ENCODE measurements around the gene APOH.

APOH gene

DNA sequence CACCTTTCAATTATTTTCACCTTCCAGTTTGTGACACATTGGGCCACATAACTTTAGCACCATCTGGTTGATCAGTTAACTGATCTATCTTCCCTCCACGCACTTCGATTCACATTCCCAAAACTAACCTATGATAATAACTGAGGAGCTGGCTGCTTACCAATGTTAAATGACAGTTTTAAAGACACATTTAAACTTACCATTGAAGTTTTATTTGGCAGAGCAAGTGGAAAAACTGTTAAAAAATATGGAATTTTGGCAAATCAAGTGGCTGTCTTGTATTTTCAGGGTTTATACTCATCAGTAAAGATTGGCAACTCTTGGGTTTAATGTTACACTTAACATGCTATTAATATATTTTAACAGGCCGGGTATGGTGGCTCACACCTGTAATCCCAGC lies 5.4 kb upstream of the APOH start:
- no peak for DNase-seq (ENCODE audit: low spot score)

DNA sequence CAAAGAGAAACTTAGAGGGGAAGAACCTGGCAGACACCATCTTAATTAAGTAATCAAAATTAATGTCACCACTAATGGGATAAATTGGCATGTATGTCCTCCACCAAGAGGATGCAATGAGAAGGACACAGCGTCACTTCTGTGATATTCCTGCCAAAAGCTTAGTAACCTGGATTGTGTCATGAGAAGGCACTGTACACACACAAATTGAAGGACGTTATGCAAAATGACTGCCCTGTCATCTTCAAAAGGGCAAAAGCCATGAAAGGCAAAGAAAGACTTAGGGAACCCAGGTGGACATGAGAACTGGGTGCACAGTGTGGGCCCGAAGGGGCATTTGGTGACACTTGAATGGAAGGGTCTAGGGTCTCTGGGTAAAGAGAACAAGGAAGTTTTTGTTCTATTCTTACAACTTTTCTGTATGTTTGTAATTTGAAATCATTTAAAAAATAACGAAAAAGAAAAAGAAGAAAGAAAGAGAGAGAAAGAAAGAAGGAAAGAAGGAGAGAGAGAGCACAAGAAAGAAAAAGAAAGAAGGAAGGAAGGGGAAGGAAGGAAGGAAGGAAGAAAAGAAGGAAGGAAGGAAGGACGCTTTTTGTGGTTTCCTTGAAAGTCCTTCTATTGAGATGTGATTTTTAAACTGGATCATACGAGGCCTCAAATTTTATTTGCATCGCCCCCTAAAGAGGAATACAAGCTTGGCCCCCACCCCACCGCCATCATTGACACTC lies 4.0 kb upstream of the APOH start:
- DNase-seq (ENCODE audit: low spot score), result no peak

DNA sequence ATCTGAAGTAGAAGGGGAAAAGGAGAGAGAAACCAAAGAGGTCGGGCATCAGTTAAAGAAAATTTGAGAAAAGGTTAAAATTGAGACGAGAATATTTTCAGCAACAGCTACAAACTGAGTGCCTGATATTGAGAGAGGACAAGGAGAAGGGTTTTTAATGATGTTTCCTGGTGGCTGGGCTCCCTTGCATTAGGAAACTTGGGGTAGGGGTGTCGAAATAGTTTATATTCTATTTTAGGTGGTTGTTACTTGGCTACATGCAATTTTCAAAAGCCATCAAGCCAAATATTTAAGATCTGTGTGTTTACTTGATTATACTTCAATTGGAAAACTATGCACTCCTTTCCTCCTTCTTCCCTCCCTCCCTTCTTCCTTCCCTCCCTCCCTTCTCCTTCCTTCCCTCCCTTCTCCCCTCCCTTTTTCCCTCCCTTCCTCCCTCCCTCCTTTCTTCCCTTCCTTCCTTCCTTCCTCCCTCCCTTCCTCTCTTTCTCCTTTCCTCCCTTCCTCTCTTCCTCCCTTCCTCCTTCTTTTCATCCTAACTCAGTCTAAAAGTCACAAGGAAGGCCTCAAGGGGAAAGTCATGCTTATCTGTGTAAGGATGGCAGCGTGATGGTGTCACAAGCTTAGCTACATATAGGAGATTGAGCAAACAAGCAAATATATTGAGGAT lies 1.8 kb upstream of the APOH start:
- no peak for DNase-seq (ENCODE audit: low spot score)

DNA sequence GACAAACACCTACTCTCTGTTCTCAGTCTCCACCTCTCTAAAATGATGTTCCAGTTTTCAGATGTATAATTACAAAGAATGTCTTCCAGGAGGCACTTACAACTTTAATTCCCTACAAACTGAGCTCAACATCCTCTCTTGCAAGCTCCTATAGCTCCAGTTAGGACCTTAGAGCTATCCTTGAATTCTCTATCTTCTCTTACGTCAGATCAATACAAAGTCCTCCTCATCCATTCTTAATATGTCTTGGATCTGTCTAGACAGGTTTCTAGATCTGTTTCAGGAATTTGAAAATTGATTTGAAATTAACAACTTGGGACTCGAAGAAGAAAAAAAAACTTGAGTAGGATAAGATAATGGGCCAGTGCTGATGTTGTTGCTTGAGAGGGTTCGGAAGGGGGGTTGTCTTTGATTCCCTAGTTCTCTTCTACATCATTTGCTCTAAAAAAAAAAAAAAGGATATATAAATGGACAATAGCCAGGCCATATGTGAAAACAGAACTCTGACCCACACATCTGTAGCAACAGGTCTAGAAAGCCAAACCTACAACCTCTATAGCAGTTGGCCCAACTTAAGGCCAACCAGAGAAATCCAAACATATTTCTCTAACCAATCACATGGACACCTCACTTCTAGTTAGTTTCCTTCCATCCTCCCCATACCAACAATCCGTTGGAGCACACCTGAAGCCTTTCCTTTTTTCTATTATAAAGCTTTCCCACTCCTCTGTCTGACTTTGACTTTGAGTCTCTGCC lies 746 bp upstream of the APOH start:
- no peak for DNase-seq (ENCODE audit: low spot score)

DNA sequence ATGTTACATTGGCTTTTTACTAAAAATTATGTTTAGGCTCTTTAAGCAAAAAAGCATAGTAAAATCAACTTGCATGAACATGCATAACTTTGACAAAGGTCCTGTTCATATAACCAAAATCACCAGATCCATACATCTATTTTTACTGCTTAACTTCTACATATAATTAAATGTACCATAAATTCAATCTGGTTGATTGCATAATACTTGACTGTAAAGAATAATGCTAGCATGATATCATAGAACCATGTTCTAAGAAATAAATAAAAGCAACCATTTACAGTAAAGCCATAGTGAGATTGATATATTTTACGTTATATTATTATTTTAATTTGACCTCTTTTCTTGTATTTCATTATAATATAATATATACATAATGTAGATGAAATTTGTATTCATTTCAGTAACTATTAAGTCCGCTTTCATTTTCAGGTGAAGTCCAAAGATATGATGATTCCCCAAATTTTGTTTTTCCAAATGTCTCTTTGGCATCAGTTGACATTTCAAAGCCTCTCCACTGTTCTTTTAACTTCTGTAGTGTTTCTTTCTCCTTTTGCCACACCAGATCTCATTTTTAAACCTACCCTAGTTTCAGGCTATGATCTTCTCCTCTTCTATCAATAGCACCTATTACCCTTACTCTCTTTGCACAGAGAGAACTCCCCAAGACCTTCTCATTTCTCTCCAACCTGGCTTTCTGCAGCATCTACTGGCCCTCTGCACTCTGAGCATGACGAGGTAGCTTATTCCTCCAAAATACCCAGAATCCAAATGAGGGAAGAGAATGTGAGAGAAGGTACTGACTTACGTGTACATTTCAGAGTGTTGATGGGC lies 1.8 kb downstream of the APOH start:
- no peak for DNase-seq (ENCODE audit: low spot score)

DNA sequence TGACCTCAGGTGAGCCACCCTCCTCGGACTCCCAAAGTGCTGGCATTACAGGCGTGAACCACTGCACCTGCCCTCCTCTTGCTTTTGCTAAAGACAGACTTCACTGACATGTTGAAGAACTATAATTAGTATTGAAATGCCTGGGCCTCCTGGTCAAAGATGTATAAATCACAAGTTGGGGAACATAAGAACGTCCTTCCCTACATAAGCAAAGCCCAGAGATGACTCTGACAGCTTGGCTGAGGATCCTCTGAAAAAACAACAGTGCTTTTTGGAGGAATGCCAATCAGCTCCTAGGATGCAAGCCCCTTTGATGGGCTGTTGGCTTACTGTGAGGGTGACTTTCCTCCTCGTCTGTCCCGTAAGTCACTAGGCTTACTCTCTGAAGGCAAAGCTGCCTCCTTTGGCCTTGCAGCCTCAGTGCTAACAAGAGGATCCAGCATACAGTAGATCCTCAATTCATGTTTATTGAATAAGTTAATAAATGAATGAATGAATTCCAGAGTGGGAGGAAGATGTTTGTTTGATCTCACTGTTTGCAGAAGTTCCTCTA lies 6.3 kb downstream of the APOH start:
- no peak for DNase-seq (ENCODE audit: low spot score)

DNA sequence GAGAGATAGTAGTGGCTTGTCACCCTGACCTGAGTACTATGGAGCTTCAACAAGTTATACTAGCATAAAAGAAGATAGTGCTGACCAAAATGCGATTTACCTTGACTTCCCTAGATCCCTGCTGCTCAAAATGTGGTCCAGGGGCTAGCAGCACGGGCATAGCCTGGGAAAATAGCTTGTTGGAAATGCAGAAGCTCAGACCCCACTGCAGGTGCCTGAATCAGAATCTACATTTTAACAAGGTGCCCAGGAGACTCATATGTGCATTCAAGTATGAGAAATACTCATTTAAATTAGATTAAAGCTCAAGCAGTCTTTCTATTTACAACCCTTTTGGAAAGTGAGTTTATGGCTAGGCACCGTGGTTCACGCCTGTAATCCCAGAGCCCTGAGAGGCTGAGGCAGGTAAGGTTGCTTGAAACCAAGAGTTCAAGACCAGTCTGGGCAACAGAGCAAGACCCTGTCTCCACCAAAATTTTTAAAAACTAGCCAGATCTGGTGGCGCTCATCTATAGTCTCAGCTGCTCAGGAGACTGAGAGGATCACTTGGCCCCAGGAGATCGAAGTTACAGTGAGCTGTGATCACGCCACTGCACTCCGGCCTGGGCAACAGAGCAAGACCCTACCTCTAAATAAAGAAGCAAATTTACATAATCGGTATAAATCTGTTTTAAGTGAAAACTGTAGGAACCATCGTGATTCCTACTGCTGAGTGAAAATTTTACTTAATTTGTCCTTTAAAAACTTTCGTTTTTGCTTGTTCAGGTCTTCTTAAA lies 7.3 kb downstream of the APOH start:
- no peak for DNase-seq (ENCODE audit: low spot score)

DNA sequence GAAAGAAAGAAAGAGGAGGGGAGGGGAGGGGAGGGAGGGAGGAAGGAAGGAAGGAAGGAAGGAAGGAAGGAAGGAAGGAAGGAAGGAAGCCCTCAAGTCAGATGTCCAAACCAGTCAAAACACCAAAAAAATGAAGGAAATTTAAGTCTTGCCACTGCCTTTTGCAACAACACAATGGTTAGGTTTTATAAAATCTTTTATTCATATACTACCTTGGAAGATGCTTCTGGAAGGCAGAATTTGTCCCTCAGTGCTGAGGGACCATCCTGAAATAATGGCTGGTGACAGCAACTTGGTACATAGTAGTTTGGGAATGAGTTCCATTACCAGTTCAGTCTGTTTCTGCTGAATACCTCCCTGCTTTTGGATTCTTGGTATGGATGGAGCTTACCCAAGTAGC lies 7.9 kb downstream of the APOH start:
- no peak for DNase-seq (ENCODE audit: low spot score)

DNA sequence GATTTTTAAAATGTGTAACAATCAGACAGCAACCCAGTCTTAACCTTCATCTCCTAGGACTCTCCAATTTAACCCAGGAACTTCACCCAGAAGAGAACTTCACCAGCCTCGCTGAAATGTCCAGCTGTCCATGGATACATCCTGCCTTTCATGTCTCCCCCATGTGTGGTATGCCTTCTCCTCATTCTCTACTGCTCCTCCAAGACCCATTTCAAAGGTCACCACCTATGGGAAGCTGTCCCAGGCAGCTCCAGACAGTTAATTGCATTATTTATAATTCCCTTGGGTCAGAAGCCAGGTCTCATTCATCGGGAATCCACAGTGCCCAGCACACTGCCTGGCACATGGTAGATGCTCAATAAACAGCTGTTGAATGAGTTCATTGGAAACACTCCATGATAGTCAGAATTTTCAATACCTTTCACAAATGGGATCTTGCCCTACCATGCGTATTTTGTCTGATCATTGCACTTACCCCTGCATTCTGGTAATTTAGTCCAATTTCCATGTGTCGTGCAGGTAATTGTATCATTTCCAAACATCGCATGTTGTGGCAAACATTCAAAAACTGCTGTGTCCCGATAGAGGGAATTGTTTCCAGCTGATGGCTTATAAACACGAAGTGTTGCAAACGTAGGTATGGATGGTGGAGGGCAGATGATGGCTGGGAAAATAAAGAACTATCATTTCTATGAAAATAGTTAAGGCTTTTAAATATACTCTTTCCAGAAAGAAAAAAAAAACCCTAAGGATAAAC lies 9.0 kb downstream of the APOH start:
- no peak for DNase-seq (ENCODE audit: low spot score)

DNA sequence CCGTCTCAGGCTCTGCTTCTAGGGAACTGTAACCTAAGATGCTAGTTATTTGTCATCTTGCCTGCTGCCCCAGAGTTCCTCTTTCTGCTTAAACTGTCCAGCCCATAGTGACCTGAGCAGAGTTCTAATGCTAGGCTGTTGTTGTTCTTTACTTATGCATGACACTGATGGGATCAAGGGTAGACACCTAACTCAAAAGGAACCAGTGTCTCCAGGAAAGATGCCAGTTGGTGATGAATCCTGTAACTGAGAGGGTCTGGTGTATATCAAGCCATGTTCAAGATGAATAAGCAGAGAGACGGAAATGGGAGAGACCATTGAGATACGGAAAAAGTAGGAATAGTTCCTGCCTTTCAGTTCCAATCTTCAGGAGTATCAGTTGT lies 13.7 kb downstream of the APOH start:
- no peak for DNase-seq (ENCODE audit: low spot score)

DNA sequence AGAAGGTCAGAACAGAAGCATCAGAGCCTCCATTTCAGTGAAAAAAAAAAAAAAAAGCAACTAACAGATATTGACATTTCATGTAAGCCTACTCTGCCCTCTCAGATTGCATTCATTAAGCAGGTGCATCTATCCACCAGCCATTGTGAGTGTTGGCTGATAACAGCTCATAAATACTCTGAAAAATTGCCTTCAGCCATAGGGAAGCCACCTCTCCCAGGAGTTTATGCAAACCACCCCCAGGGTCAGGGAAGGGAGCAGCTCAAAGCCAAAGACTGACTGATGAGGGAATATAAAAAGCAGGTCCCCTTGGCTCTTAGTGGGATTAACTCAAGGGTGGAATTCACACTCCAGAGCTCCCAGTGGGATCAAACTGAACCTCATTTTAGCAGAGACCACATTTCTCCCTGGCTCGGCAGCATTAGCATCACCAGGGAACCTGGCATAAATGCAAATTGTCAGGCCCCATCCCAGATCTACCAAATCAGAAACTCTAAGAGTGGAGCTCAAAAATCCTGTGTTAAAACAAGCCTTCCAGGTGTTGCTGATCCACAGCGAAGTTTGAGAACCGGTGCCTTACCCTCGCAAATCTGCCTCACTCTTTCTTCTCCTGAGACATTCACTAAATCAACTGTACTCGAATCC lies 14.2 kb downstream of the APOH start:
- no peak for DNase-seq (ENCODE audit: low spot score)

DNA sequence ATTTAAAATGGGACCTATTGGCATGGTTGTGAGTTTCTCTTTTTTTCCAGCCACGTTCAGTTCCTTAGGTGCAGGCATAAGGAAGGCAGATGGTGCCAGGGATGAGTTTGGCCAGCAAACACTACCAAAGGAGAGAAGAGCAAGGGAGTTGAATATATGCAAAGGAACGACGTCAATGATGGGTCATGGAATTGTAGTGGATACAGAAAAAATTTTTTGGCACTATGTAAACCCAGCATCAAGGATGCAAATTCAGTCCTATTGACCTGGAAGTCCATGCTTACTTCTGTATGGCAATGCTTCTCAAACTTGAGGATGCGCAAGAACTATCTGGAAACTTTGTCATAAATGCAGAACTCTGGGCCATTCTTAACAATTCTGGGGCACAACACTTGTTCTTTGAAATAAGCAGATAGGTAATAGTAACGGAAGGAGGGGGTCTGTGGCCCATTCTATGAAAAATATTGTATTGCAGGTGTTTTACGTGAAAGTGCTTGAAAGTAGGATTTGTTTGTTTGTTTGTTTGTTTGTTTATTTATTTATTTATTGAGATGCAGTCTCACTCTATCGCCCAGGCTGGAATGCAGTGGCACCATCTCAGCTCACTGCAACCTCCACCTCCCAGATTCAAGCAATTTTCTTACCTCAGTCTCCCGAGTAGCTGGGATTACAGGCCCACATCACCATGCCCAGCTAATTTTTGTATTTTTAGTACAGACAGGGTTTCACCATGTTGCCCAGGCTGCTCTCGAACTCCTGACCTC lies 18.0 kb downstream of the APOH start:
- DNase-seq (ENCODE audit: low spot score), result no peak

DNA sequence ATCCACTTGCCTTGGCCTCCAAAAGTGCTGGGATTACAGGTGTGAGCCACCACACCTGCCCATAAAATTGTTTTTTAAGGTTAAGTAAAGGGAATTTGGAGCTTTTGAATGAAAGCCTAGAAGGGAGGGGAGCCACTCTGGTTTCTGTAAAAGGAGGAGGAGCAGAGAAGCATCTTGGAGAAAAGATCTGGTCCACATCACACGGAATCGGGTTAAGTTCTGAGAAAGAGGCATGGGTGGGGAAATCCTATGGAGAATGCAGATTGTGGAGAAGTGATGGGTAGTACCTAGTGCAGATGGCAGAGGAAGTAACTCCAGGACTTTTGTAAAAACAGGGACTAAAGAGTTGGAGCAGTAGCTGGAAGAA lies 19.0 kb downstream of the APOH start:
- no peak for DNase-seq (ENCODE audit: low spot score)

DNA sequence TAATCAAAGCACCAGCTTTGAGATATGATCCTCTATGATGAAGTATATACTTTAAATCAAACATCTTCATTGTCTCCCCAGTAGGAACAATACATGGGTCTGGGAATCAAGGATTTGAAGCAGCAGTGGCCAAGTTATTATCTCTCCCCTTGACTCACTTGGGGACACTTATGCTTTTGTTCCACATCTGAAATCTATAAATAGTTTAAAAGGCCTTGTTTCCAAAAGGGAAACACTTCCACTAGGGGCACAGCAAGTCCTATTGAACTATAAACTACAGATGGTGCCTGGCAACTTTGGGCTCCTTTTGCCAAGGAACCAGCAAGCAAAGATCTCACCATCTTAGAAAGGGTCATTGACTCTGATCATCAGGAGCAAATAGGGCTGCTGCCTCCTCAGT lies 21.3 kb downstream of the APOH start:
- DNase-seq (ENCODE audit: low spot score), result no peak

DNA sequence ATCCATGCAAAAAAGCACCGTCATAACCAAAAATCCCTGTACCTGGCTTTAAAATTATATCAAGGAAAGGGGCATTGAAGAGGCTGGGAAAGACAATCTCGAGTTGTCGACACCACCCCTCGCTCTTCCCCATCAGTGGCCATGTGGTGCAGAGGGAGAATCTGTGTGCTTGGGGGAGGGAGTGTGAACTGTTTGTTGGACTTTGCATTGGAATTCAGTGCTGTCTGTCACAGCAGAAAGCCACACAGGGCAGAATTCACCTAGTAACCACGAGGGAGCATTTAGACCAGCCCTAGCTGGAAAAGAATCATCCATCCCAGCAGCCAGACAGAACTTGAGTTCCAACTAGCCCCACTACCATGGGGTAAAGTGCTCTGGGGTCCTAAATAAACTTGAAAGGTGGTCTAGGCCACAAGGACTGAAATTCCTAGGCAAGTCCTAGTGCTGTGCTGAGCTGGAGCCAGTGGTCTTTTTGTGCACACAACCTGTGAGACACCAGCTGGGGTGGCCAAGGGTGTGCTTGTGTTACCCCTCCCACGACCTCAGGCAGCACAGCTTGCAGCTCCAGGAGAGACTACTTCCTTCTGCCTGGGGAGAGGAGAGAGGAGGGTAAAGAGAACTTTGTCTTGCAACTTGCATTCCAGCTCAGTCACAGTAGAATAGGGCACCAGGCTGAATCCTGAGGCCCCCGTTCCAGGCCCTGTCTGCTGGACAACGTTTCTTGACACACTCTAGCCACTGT lies 25.8 kb downstream of the APOH start:
- no peak for DNase-seq (ENCODE audit: low spot score)

DNA sequence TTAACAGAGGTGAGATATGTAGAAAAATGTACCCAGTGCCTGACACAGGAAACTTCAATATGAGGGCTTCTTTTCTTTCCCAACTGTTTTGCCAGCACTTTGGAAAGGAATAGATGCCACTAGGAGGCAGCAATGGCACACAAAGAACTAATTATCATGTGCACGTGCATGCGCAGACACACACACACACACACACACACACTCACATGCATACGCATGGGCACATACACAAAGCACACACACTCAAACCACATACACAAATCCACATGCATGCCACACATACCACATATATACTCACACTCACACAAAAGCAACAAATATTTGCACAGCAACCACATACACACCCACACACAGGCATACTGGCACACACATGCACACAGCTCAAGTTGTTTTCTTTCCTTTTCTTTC lies 28.5 kb downstream of the APOH start:
- peak; percentile 58 for DNase-seq (ENCODE audit: low spot score)

DNA sequence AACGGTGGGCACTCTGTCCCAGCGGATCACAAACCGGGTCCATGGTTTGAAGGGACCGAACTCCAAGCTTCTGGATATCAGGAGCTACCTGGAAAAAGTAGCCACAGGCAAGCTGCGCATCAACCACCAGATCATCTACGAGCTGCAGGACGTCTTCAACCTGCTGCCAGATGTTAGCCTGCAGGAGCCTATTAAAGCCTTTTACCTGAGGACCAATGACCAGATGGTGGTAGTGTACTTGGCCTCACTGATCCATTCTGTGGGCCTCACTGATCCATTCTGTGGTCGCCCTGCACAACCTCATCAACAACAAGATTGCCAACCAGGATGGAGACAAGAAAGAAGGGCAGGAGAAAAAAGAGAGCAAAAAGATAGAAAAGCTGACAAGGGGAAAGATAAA lies 31.0 kb downstream of the APOH start:
- DNase-seq (ENCODE audit: low spot score), result no peak

DNA sequence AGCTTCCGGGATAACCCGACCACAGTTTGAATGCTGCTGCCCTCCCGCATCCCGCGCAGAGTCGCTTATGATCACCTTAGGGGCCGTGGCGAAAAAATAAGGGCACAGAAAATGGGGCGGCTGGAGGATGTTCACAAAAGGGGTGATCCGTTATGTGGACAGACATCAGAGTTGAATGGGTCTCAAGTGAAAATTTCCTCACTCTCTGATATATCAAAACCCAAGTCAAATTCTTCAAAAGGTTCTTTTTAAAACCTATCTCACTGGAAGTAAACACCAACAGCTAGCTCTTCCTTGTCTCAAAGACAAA lies 36.9 kb downstream of the APOH start:
- peak; percentile 7 for DNase-seq (ENCODE audit: low spot score)

Data from AG08395 (cell line).